ENCODE results near the gene FFAR3.

Gene FFAR3, protein sequence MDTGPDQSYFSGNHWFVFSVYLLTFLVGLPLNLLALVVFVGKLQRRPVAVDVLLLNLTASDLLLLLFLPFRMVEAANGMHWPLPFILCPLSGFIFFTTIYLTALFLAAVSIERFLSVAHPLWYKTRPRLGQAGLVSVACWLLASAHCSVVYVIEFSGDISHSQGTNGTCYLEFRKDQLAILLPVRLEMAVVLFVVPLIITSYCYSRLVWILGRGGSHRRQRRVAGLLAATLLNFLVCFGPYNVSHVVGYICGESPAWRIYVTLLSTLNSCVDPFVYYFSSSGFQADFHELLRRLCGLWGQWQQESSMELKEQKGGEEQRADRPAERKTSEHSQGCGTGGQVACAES

DNA sequence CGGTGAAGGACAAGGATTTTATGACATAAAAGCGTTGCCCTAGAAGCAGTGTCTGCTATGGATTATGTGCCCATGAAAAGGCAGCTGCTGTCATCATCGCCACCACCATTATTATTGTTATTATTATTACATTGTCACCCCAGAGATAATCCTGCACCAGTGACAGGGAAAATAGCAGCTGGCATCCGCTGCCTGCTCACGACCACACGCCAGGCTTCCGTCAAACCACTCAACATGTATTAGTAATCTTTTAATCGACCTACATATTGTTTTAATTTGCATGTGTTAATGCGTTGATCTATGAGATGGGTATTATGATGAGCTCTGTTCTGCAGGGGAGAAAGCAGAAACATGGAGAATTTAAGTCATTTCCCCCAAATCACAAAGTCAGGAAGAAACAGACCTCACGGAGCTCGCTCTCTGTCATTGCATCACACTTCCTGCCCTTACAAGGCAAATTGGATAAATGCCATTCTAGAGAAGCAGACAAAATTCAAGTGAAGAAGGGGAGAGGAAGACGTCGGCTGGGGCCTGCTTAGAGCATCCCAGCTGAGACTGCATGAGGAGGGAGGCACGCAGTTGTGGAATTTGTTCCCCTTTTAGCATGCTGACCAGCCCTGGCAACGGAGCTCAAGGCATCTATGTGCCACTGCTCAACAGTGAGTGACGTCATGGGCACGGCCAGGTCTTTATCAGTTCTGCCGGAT, at the start of gene FFAR3:
Gene FFAR3 (plus strand): TSS at position 594 of the 707 bp plus-strand sequence. CDS start 431 bp downstream, outside the sequence.
- DNase-seq, result peak in 1 of 2 donors; percentile 67

DNA sequence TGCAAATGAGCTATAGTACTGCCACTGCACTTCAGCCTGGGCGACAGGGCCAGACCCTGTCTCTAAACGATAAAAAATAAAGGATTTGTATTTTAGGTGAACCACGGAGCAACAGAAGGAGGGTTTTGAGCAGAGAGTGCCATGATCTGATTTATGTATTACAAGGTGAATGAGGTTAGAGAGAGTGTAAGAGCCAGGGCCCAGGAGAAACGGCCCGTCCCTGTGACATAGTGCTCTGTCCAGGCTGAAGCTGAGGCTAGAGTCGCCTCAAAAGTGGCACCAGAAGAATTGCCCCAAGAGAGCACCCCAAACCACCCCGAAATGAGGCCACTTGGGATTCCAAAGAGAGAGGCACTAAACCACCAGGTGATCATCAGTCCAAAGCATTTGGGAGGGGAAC, 49.4 kb upstream of the FFAR3 start:
- DNase-seq, result no peak

DNA sequence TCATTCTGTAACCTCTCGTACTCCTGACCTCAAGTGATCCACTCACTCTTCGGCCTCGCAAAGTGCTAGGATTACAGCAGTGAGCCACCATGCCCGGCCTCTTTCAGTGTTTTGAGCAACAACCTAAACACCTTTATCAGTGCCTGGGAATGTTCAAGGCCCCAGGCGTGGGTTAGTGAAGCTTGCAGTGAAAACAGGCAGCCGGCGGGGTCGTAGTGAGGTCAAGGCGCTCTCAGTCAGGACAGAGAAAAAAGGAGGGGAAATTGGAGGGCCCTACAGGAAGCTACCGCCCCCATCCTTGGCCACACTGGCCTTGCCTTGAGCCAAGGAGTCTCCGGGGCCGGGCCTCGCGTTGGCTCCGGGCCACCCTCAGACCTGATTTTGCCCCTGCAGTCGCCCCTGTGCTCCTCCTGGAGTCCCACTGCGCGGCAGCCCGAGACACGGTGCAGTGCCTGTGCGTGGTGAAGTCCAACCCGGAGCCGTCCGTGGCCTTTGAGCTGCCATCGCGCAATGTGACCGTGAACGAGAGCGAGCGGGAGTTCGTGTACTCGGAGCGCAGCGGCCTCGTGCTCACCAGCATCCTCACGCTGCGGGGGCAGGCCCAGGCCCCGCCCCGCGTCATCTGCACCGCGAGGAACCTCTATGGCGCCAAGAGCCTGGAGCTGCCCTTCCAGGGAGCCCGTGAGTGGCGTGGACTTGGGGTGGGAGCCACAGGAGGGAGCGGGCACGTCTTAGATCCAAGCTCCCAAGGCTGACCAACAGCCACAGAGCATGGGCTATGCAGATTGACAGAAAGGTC, 48.6 kb upstream of the FFAR3 start:
- no peak for DNase-seq

DNA sequence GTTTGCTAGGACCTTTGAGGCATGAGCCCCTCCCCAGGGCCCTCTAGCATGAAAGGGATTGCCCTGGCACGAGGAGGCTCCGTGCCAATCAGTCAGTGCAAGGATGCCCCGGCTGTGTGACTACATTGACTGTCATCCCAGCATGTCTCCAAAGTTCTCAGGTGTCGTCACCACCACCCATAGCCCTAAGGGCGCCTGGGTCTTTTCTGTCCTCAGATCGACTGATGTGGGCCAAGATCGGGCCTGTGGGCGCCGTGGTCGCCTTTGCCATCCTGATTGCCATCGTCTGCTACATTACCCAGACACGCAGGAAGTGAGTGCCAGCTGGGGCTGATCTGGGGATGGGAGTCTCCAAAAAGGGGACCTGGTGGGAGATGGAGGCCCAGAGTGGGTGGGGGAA, 47.9 kb upstream of the FFAR3 start:
- DNase-seq, result no peak

DNA sequence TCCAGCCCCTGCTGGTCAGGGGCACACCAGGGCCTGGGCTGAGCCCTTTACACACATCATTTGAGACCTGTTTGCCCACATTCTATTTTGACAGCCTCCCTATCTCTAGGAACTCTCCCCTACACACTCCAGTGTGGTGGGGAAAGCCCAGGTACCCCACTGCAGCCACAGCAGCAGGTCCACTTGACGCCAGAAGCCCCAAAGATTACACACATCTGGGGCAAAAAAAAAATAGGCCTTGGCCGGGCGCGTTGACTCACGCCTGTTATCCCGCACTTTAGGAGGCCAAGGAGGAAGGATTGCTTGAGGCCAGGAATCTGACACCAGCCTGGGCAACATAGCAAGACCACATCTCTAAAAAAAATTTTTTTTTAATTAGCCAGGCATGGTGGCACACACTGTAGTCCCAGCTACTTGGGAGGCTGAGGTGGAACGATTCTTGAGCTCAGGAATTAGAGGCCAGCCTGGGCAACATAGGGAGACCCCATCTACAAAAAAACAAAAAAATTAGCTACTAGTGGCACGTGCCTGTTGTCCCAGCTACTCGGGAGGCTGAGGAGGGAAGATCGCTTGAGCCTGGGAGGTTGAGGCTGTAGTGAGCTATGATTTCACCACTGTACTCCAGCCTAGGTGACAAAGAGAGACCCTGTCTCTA, 47.3 kb upstream of the FFAR3 start:
- DNase-seq, result no peak

DNA sequence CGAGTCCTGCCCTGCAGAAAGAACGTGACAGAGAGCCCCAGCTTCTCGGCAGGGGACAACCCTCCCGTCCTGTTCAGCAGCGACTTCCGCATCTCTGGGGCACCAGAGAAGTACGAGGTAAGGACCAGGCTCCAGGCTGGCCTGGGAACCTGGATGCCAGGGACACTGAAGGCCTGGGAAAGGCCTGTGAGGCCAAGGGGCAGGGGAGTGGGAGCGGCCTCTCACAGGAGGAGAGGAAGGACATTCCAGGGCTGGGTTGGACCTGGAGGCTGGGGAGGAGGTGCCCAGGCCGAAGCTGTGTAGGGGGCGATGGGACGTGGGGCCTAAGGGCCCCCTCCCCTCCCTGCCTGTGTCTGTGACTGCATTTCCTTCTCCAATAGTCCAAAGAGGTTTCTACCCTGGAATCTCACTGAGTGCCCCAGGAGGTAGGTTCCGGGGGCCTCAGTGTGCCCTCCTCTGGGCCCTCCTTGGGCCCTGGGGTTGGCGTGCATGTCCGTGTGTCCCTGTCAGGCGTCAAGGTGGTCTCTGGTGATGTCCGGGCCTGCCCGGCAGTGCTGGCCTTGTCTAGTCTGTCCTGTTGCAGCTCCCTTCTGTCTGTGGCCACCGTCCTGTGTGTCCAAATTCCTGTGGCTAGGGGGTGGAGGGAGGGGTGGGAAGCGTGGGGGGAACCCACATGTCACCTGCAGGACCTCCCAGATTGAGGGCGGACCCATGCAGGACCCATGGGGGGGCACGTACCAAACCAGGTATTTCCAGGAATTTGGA, 46.2 kb upstream of the FFAR3 start:
- DNase-seq, result no peak

DNA sequence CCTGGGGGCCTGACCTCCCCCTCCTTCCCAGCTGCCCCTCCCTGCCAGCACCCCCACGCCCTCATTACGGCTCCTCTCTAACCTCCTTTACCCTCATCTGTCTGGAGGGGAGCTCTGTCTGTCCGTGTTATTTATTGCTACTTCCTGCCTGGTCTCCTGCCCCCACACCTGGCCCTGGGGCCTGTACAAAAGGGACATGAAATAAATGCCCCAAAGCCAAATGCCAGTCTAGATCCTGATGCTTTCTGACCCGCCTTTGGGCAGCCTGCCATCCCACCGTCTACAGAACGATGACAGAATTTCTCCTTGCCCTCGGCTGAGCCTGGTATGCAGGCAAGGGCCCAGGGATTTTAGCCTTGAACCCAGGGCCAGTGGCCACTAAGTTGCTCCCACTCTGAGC, 44.7 kb upstream of the FFAR3 start:
- no peak for DNase-seq

DNA sequence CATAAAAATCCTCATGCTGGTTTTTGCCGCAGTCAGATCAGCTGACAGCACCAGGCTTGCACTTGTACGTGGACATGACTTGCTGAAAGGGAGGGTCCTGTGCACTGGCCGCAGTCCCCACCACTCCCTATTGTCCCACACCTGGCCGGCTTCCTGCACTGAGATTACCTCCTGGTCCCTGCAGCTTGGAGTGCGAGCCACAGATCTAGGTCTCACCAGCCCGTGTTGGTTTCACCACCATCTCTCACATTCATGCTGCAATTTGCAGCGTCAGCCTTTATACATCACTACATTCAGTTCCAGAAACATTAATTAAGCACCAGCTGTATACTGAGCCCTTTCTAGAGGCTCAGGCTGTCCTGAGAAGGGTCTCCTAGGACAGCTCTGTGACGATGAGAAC, 44.2 kb upstream of the FFAR3 start:
- no peak for DNase-seq

DNA sequence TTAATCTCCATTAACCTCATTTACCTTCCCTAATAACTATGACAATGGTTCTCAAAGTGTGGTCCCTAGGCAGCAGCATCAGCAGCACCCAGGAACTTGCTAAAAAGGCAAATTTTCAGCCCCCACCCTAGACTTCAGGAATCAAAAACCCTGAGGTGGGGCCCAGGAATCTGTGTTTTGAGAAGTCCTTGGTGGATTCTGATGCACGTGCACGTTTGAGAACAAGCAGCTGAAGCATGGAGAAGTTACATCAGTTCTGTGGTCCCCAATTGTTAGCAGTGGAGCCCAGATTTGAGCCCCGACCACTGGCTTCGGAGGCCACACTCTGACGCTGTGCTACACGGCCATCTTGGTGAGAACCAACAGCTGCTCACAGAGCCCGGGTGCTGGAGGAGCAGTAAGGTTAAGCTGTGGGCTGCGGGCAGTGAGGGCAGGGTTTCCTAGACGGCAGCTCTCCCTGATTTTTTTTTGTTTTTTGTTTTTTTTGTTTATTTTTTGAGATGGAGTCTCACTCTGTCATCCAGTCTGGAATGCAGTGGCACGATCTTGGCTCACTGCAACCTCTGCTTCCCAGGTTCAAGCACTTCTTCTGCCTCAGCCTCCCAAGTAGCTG, 43.3 kb upstream of the FFAR3 start:
- DNase-seq, result no peak

DNA sequence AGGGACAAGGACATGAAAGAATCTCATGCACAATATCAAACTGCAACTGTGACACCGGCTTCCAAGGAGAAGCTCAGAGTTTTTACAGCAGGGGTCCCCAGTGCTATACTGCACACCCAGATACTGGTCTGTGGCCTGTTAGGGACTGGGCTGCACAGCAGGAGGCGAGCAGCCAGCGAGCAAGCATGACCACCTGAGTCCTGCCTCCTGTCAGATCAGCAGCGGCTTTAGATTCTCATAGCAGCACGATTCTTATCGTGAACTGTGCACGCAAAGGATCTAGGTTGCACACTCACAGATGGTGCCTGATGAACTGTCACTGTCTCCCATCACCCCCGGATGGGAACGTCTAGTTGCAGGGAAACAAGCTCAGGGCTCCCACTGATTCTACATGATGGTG, 42.4 kb upstream of the FFAR3 start:
- DNase-seq, result no peak

DNA sequence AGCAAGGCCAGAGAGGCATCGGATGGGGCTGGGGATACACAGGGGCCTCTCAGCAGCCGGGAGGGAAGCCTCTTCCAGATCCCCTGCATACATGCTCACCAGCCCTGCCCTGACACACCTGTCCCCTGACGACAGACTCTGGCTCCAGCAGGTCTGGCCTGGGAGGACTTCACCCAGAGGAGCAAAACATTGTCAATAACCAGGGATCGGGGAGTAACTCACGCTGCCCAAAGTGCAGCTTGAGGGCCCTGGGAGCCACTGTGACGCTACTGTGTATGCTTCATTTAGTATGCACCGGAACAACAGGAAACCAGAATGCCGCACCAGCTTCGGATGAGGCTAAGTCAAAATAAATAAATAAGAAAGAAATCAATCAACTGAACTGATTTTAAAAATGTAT, 41.7 kb upstream of the FFAR3 start:
- DNase-seq, result no peak

DNA sequence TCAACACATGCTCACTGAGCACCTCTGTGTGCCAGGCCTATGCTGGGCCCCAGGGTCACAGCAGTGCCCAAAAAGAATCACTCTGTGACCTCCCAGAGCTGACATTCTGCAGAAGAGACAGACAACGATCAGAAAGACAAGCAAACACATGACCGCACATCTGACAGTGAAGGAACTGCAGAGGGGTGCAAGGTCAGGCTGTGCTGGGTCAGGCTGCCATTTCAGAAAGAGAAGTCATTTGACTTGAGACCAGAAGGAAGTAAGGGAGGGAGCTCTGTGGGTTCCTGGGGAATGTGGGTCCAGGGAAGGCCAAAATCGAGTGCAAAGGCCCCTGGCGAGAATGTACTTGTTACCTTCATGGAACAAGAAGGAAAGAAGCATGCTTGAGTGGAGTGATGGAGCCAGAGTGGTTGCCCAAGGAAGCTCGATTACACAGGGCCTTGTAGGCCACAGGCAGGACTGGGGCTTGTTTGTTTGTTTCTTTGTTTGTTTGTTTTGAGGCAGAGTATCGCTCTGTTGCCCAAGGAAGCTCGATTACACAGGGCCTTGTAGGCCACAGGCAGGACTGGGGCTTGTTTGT, 40.7 kb upstream of the FFAR3 start:
- no peak for DNase-seq

DNA sequence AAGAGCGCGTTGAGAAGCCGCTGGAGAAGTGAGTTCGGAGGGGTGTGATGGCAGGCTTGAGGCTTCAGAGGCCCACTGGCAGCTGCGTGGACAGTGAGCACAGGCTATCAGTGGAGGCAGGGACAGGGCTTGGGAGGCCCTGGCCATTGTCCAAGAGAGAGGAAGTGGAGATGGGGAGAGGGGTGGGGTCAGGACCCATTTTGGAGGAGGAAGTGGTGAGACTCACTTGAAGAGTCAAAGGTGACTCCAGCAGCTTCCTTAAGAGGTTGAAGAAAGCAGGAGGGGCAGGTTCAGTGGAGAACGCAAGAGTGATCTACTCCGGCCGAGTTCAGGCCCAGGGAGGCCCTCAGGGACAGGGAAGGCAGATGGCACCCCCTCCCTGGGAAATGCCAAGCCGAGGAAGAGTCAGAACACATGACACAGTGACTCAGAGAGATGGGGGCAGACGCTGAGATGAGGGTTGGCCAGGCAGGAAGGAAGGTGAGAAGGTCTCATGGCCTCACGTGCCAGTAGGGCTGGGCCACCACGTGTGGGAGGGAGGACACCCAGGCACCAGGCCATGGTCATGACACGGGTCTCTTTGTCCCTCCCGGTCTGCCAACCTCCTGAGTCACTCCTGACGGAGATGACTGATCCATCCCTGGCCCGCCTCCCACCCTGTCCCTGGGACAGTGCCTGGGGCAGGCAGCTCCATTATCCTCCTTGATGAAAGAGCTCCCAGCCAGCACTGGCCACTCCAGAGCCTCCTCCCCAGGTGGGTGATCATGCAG, 39.4 kb upstream of the FFAR3 start:
- DNase-seq, result peak; percentile 8 to 86

DNA sequence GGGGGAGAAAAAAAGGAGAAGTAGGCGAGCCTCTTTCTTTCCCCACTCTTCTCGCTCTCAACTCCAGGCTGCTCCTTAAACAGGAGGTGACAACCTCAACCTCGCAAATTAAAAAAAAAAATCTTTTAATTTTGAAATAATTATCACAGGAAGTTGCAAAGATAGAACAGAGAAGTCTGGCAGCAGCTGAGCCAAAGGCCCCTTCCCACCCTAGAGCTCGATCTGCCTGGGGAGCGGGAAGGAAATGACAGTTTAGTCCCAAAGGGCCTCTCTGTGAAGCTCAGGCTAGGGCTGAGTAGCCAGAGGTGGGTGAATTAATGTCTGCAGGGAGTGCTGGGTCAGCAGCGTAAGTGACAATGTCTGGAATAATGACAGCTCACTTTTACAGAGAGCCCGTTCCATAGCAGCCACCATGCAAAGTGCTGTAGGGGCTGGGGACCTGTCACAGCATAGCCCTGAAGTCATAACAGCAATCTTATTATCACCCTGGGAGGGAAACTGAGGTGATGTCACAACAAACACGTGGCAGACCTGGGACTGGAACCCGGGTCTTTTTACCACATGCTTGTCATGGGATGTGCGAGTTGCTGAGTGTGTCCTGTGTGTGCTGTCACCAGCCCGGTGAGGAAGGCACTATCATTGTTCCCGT, 38.1 kb upstream of the FFAR3 start:
- DNase-seq, result peak in 1 of 2 donors; percentile 48

DNA sequence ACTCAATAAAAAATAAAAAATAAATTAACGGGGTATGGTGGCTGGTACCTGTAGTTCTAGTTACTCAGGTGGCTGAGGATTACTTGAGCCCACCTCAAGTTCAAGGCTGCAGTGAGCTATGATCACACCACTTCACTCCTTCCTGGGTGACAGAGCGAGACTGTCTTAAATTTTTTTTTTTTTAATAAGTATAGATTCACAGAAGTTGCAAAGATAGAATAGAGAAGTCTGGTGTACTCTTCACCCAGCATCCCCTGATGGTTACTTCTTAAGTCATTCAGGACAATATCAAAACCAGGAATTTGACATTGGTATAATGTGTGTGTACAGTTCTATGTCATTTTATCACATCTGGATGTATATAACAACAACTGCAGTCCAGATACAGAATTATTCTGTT, 37.0 kb upstream of the FFAR3 start:
- DNase-seq, result no peak

DNA sequence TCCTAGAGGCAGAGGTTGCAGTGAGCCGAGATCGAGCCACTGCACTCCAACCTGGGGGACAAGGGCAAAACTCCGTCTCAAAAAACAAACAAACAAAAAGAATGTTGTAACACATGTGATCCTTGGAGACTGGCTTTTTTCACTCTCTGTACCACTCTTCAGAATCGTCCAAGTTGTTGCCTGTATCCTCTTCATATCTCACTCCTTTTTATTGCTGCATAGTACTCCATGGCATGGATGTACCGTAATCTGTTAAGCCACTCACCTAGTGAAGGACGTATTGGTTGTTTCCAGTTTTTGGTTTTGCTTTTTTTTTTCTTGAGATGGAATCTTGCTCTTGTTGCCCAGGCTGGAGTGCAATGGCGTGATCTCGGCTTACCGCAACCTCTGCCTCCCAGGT, 36.2 kb upstream of the FFAR3 start:
- no peak for DNase-seq

DNA sequence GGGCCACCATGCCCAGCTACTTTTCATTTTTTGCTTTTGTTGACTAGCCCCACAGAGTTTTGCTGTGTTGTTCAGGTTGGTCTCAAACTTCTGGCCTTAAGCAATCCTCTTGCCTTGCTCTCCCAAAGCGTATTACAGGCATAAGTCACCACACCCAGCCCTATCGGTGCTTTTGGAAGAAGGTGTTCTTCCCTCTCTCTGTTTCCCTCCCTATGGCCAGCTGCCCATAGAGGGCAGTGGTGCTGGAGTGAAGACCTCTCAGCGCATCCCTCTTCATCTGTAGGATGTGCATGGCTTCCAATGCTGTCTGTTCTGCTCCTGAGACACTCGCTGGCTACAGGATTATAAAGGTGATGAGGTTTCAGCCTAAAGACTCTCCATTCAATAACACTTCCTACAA, 30.6 kb upstream of the FFAR3 start:
- DNase-seq, result no peak

DNA sequence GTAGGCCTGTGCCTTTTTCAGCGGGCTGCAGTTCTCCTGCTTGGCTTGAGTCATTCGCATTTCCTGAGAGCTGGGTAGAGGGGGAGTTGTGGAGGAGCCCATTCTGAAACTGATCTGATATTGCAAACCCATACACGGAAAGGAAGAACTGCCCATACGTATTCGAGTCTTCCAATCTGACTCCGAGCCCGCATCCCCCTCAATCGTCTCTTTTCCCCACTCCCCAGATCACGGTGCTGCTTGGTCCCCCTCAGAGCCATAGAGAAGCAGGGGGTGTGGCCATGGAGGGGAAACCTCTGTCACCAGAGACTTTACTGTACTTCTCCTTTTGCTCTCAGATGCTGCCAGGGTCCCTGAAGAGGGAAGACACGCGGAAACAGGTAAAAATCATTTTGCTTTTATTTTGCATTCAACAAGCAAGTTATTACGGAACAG, 29.4 kb upstream of the FFAR3 start, which contains the start of gene CD22:
Gene CD22 (plus strand): TSS at position 337 of the 435 bp plus-strand sequence. CDS start 2,854 bp downstream, outside the sequence.
- peak in 1 of 2 donors; percentile 65 for DNase-seq

DNA sequence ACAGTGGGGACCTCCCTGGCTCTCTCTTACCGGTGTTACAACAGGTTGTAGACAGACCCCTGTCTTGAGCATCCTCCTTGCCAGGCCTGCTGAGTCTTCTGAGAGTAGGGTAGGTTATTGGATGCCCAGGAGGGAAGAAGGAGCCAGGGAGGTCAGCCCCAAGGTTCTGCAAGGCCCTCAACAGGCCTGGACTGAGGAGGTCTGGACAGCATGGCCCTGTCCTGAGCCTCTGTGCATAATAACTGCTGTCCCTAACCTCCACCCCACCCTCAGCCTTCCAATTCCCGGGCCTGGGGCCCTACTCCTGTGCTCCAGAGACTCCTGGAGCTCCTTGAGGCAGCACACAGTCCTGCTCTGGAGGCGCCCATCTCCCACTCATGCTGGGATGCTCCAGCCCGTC, 28.9 kb upstream of the FFAR3 start:
- DNase-seq, result no peak

DNA sequence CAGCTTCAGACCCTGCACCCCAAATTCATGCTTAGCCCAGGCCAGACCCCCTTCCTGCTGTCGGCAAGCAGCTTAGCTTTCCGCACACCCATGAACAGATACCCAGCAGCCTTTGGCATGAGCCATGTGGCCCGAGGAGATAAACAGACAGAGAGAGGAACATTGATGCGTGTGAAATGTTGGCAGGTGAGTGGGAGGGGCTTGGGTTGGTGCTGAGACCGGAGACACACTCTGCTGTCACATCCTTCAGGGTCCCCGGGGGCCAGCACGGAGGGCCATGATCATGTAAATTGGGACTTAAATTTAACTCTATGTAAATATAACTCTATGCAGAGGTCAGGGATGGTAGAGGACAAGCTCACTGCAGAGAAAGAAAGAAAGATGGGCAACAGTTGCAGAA, 27.8 kb upstream of the FFAR3 start:
- DNase-seq, result peak in 1 of 2 donors; percentile 82

Measured in CD4-positive, alpha-beta T cell treated with Interleukin-1 beta for 1 hour (primary cell).